Right ventricle myocardium superior (tissue), 1 donor: ENCODE results near the gene ZNF484. TPM values are rescaled to one million over a fixed set of nuclear protein-coding genes. Genes with fewer than 3 reads are reported as not detected.
"Not testable (repeated sequence)": the region's sequence is repeated elsewhere in the genome, so short reads cannot be mapped to it uniquely, and the experiment has no call there.

Experiments used
- ATAC-seq: fragments of 200-7000 bp; cut with Tn5 transposase; one replicate; pipeline ENCODE4 v1.9.1; 2020; ENCODE audit warnings: mild to moderate bottlenecking; ENCODE audit not compliant: poor library complexity
- DNase-seq: peaks from one replicate; pipeline ENCODE4 v3.0.0-alpha.2; 2020
- intact Hi-C: fragments of 100-400 bp; cut with DNase I; formaldehyde crosslinking; loops from one replicate; pipeline ENCODE4 v1.11.2; 2022
- total RNA-seq: library from RNA; stranded (reverse); fragmentation: NEBNext Ultra II Directional; extraction: Animal tissue kit (Norgen Biotek cat#: 25700); gene quantifications from one replicate; pipeline ENCODE4 v1.2.1, GENCODE V29; 2021
- donor health status: DM: no; HTN: yes; CAD: no; lungs with severe emphysema.

Gene ZNF484
- total RNA-seq, 1 donor from 2014 or later: 4.0 TPM

DNA sequence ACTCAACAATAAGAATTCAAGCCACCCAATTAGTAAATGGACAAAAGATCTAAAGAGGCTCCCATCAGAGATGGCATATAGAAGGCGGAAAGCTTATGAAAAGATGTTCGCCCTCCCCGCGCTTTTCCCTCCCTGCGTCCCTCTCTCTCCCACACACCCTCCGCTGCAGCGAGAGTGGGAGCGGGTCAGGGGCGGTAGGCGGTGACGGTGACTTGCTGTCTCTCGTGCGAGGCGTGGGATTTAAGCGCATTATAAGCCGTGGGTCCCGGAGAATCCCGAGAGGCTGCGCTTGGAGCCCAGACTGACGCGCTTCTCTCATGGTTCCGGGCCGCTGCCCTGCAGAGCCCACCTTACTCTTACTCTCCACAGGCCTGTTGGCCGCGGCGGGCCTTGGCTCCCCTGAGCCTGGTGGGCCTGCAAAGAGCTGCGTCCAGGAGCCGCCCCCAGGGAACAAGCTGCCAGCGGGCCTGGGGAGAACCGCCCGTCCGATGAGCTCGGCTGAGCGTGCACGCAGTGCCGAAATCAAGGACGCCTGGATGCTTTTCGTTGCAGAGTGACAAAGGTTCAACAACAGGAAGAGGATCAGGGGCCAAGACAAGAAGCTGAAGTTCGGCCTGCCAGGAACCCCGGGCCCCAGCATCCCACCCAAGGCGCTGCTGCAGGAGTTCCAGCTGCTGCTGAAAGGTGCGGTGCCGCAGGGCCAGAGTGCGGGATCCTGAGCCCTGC, 70.6 kb downstream of the ZNF484 start:
- intact Hi-C loops: no loop called here
- DNase-seq (no peak), ATAC-seq (no peak)

DNA sequence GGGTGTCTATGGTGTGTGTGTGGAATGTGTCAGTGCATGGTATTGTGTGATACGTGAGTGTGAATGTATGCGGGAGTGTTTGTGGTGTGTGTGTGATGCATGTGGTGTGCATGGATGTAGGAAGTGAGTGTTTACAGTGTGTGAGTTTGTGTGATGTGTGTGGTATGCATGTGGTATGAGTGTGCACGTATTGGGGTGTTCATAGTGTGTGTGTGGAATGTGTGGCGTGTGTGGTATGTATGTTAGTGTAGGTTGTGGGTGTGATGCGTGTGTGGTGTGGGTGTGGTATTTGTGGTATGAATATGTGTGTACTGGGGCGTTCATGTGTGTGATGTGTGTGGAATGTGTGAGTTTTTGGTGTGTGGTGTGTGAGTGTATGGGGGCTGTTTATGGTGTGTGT, 73.1 kb downstream of the ZNF484 start:
- DNase-seq: no peak
- no peak for ATAC-seq
- intact Hi-C loops: no loop called here

DNA sequence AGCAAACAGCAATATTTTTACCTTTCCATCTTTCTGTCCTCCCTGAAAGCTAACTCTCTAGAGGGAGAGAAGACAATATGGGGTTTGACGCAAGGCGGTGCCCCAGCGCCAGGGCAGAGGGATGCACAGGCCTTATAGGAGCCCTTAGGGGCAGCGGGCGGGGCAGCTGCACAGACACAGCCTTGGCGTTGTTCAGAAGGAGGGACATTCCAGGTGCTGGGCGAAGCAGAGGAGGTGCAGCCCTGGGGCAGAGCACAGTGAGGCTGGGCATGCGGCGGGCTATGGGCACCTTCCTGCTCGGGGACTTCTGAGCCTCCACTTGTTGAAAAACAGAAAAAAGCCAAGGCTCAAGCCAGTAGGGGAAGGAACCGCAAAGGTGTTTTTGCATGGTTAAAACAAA, 79.5 kb downstream of the ZNF484 start:
- ATAC-seq (no peak), DNase-seq (no peak)
- intact Hi-C loops: no loop called here

DNA sequence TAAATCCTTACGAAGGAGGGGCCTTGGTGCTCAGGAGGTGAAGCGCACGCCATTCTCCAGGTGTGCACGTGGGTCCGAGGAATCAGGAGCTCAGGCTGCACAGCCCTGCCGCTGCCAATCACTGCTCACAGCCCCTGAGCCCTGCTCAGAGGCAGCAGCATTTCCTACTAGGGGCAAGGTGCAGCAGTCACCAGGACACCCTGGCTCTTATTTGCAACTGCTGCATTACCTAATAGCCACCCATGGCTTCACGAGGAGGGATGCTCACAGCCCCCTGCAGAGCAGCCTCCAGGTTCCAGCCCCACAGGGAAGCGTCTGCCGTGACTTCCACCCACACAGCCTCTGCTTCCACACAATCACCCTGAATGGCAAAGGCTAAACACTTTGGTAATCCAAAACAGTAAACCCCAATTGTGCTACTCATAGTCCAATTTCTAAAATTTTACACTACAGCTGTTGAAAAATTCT, 81.5 kb downstream of the ZNF484 start:
- intact Hi-C loops, ATAC-seq, DNase-seq: not testable (repeated sequence)

GRCh38 chr9:92795598-92796336, 82.1 kb downstream of the ZNF484 start:
- DNase-seq (no peak), ATAC-seq (no peak)
- intact Hi-C loops: no loop called here

Other genes starting within 250 kb of the ZNF484 start
- 7.9 TPM for gene IPPK, start 207.9 kb downstream of the ZNF484 start, total RNA-seq
- 33.2 TPM for gene BICD2, start 113.2 kb downstream of the ZNF484 start, total RNA-seq
- gene FGD3, start 69.5 kb upstream of the ZNF484 start, total RNA-seq: 2.7 TPM
- 0.56 TPM for gene SUSD3, start 180.7 kb upstream of the ZNF484 start, total RNA-seq
- 27.5 TPM for gene CARD19, start 218.2 kb upstream of the ZNF484 start, total RNA-seq